ENCODE measurements around the gene SLIT1.

SLIT1 gene

DNA sequence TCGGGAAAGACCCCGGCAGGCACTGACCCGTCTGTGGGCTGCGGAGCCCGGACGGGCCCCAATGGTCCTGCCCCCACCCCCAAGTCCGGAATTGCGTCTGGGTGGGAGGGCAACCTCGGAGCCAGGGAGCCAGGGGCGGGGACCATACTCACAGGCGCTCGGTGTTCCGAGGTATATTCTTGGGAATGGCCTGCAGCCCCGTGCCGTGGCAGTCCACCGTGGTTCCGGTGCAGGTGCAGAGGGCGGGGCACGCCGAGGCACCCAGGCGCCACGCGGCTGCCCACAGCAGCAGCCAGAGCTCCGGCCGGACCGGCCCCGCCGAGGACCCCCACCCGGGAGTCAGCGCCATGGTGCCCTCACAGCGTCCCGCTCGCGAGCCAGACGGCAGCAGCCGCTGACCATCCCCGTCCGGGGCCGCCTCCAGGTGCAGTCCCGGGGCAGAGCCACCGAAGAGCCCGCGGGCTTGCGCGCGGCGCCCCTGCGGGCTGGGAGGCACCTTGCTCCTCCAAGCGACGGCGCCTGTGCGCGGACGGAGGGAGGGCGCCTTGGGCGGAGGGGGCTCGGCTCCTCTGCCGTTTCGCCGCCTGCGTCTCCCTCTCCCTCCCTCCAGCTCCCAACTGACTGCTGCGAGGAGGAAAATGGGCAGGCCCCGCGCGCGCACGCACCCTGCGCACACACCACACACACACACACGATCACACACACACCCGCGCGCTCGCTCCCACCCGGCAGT is at the start of gene SLIT1:
Gene SLIT1 (minus strand): TSS at position 634 of the 733 bp plus-strand sequence. CDS start 285 bp downstream, at position 349.
- DNase-seq: peak; percentile 33

DNA sequence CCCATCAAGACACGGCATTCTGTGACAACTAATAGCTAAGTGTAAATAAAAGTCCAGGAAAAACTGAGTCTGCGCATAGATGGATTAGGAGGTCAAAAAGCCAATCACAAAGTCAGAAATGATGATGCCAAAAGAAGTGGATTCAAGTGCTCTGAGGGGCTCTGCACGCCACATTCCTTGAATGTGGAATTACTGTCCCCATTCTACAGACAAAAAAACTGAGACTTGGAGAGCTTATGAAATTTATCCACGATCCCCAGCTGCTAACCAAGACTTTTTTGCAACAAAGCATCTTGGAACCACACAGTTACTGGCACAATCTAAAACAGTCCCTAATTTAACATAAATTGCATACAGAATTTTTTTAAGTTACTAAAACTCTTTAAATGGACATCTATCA is 49.6 kb upstream of the SLIT1 start:
- no peak for DNase-seq

DNA sequence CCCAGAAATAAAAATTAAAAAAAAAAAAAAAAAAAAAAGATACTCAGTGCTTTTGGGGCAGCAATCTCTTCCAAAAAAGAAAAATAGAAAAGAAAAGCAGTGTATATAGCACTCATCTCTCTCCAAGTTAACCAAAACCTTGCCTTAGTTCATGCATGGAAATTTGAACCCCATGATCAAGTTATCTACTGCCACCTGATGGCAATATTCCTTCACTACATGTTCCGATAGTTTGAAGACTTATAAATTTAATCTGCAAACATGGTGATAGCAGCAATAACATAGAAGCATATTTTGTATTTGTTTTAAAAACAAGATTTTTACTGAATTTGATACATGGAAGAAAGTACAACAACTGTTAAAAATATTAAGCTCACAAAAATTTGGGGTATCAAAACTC is 48.6 kb upstream of the SLIT1 start:
- DNase-seq: no peak

DNA sequence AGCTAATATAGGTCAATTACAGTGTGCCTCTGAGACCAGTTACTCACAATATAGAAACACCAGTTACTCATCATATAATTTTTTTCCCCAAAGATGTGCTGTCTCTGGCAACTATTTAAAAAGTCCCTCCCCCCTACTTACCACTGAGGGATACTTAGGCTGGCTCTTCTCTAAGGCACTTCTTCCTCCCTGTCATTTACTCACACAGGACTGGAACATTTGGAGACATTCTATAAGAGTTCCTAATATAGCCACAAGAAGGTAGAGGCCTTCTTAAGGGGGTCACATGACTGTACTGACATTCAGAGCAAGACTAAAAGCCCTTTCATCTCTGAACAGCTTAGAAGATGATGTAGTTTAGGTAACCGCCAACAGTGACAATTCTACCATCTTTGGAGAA is 44.4 kb upstream of the SLIT1 start:
- DNase-seq: no peak

DNA sequence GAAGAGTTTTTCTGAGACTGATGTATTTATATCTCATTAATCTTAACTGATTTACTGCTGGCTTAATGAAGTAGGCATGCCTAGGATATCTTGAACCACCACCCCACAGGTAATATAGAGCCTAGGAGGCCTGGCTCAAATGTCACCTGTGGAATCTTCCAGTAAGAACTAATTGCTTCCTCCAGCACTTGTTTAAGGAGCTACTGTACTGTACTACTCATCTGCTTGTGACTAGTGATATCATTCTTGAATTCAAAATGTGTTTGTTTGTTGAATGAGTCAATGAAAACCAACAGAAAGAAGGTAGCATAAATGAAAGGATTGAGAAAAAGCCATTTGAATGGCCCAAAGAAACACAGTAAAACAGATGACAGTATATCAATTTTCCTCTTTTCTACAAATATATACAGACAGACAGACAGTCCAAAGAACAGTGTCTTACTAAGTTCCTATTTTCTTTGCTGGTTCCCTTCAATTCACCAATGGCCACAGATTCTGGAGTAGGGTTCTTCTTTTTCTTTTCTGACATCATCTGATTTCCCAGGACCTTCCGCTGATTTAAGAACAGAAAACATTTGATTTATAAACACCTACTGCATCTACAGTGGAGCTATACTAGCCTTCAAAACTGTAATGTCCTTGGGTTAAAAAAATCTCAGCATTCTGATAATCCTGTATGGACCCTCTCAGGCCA is 43.7 kb upstream of the SLIT1 start:
- DNase-seq: no peak

DNA sequence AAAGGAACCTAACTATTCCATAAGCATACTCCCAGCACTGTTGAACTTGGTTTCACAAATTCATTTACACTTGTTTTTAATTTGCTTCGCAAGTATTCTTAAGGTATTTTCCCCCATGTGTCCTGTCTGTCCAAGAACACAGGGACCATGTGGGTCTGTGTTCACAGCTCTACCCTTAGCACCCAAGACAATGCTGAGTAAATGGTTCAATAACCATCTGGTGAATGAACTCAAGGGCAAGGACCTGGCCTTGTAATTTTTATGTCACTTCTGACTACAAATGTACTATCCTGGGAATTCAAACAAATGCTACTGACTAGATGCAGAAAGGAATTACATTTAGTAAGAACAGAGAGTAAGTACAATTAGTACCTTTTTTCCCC is 43.0 kb upstream of the SLIT1 start:
- no peak for DNase-seq

DNA sequence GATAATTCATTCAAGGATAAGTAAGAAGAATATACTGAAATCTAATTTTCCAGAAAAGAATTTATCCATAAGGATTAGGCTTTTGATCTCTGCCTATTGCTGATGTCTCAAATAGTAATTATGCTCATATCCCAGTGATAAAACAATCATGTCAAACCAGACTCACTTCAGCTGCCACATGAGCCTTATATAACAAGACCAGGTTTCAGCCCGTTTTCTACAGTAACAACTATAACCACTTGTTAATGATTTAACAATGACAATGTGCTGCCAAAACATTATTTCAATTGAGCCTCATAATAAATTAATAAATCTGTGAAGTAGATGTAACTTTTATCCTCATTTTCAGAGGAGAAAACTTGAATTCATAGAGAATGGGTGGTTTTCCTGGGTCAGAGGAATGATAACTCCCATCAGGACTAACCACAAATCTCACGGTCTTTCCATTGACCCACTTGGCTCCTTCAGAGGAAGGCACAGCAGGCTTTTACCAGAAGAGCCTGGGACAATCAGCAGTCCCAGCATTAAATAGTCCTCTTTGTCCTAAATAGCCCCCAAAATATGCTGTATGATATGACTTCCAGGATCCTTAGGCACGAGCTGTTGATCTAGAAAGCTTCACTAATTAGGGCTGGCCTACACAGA is 42.5 kb upstream of the SLIT1 start:
- DNase-seq: no peak

DNA sequence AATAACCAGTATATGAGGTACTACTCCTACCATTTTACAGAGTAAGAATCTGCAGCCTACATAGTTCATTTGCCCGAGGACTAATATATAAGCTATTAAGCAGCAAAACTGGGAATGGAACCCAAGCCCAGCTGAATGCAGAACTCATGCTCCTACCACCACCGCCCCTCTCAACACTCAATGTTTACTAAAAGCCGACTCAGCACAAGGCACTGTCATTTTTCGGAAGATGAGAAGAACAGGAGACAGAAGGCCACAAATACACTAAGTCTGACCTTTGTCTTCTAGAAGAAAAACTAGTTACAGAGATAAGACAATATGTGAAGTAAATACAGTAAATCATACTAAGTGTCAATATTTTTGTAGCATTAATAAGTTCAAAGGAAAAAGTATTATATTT is 40.6 kb upstream of the SLIT1 start:
- no peak for DNase-seq

DNA sequence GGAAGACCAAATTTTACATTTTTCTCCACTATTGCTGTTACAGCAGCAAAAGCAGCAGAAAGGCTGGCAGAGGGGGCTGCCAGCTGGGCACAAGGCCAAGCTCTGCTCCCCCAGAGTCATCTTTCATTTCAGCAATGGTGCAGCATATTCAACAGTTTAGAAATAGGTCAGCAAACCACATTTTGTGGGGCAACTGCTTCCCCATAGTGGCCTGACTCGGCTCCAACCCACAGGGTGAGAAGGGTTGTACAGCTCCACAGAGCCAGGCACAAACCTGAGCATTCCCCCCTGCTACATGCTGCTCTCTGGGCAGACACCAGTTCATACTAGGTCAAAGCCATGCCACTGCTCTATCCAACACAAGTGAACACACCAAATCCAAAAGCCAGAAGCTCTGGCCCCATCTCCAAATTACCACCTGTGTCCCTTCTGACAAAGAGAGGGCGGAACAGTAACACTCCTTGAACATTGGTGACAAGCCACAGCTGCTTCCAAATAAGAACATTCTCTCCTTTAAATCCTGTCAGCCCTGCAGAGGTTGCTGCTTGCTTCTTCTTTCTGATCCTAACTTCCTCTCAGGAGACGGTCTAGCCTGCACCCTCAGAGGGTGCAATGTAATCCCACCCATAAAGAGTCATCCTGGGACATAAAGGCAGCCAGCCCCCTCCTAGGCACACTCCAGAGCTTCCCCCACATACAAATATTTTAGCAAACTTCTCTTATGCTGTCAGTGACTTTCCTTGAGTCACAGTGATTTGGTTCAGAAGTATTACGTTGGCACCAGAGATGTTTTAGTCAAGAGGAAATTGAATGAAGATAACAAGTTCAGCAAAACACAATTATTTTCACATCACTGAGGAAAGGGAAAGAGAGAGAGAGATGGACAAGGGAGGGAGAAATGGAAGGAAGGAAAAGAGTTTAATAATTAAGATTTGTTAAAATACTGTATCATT is 39.0 kb upstream of the SLIT1 start:
- DNase-seq: no peak

DNA sequence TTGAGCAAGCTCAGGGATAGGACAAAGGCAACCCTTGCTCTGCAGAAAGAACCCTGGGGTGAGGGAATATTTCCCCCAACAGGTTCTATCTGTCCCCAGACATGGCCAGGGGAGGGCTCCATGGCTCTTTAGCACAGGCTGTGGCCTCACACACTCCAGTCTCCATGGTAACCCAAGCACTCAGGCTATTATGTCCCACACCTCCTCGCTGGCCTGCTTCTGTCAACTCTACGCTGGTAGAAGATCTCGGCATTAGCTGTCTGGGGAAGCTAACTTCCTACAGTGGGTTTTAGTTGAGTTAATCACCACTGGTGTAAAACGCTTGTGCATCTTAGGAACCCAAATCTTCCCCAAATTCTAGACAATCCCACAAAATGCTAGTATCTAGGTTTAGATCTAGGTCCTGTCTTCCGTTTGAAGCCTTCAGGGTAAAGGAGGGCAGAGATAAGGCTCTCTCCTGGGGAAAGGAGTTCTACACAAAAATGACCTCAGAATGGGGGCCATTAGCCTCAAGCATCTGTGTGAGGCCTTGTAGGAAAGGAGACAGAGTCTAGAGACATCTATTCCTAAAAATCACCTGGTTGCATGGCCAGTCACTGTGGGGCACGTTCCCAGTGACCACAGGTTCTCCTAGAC is 36.7 kb upstream of the SLIT1 start:
- no peak for DNase-seq

DNA sequence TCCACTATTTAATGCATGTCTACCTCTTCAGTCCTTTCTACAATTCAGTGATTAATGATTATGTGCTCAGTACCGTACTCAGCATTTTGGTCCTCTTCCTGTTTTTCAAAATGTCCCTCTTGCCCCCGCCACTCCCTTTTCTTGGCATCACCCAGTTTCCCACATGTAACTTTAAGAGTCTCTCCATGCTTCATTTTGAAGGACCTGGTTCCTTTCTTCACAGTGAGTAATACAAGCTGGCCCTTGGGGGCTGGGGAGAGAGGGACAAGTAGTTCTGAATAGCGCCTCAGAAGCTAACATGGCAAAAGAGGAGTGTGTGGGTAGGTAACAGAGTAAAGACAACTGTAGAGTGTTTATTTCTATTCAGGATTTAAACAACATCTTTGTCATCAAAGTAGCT is 34.6 kb upstream of the SLIT1 start:
- no peak for DNase-seq

DNA sequence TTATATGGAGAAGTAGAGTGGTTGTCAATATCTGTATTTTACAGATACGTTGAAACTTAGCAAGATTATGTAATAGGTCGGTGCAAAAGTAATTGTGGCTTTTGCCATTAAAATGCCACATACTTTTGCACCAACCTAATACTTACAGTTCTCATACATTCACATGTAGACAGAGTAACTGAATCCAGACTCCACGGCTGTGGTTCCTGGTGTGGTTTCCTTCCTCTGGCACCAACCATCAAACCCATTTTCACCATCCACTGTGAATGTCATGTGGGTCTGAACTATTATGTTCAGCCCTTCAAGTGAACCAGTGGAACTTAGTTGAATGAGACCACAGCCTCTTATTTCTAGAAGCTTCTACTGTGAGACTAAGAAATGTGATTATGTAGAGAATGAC is 31.5 kb upstream of the SLIT1 start:
- DNase-seq: no peak

DNA sequence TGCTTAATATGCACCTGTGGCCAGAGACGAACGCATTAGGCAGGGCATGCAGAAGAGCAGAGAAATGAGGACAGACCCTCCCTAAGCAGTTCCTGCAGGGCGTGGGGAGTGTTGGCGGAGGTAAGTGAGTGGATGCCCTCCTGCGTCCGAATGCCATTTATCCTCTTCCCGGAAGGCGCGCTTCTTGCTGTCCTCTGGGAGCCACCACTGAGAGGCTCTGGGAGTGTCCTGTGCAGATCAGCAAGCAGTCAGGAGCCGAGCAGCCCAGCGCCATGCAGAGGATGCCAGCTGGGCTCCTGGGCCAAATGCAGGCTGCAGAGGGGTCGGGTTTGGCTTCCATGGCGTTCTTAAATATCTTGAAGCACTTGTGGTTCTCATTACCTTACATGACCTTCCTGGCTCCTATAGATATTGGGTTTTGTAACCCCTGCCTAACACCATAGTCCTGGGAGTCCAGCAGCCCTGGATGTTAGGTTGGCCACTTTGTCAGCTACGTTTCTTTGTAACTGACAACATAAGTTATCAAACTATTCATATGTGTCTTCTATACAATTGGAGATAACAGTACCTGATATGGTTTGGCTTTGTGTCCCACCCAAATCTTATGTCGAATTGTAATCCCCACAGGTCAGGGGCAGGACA is 30.0 kb upstream of the SLIT1 start:
- no peak for DNase-seq

DNA sequence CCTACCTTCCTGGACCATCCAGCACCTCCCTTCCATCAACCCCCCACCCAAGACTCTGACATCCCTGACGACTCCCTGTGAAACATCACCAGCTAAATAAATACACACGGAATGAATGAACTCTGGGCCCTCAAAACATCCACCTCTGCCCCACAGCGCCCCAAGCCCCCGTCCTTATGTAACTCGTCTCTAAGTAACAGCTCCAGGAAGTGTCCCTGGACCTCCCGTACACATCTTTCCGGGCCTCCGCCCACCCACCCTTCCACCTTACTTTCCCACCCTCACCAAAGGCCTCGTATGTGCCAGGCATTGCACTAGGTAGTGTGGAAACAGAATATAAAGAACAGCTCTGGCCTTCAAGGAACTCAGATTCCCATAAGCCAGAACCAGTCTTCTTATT is 27.7 kb upstream of the SLIT1 start:
- DNase-seq: no peak

DNA sequence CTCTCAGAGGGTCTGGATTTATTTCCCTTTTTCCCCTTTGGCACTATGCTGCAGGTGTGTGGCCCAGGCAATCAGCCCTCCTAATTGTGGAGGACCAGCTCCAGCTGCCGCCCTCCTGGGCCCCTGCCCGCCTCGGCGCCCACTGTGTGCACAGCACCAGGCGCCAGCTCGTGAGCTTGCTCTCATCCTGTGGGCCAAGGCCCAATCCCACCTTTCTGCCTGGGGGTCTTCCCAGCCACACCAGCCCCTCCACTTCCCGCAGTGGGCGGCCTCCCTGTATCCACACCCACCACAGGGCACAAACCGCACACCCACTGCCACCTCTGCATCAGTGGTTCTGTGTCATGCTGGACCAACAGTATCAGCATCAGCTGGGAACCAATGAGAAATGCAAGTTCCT is 25.5 kb upstream of the SLIT1 start:
- no peak for DNase-seq

DNA sequence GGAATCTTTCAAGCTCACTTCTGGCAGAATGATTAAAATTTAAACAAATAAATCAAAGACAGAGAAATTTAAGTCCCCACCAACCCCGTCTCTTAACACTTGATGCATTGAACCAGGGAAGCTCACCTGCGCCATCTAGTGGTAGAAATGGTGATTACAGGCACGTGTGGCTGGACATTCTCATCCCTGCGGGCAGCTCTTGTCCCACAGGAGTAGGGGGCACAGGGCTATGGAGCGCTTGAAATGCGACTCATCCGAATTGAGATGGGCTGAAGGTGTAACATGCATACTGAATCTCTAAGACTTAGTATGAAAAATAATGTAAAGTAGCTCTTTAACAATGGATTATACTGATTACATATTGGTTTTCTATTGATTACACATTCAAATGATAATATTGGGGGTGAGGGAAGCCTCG is 24.8 kb upstream of the SLIT1 start:
- DNase-seq: peak; percentile 22

DNA sequence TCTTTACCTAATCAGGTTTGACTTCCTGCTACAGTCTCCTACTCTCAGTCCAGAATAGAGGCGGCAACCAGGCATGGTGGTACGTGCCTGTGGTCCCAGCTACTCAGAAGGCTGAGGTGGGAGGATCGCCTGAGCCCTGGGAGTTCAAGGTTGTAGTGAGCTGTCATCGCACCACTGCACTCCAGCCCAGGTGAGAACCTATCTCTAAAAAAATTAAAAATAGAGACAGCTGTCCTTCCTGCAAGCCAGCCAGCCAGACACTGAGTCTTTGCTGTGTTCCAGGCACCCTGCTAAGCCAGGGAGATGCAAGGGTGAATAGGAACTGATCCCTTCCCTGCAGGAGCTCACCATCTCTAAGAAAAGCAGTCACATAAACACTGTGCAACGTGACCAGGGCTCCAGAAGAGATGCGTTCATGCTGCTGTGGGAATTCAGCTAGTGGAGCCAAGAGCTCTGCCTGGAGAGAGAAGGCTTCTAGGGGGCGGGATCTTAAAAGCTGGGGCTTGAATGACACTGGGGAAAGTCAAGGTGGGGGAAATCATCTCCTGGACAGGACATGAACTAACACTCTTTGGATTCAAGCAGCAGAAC is 22.1 kb upstream of the SLIT1 start:
- DNase-seq: no peak

DNA sequence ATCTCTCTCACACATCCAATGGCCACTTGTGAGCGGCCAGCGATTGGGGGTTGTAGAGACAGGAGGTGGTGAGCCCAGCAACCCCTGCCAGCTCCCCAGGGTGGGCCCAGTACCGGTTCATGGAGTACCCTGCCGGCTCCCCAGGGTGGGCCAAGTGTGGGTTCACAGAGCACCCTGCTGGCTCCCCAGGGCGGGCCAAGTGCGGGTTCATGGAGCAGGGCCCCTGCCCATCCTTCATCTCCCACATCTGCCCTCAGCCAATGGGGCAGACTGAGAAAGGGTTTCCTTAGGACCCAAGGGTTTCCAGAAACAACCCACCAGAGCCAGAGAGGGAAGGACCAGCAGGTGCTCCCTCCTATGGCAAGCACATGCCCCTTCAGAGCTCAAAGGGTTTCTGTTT is 21.4 kb upstream of the SLIT1 start:
- no peak for DNase-seq

DNA sequence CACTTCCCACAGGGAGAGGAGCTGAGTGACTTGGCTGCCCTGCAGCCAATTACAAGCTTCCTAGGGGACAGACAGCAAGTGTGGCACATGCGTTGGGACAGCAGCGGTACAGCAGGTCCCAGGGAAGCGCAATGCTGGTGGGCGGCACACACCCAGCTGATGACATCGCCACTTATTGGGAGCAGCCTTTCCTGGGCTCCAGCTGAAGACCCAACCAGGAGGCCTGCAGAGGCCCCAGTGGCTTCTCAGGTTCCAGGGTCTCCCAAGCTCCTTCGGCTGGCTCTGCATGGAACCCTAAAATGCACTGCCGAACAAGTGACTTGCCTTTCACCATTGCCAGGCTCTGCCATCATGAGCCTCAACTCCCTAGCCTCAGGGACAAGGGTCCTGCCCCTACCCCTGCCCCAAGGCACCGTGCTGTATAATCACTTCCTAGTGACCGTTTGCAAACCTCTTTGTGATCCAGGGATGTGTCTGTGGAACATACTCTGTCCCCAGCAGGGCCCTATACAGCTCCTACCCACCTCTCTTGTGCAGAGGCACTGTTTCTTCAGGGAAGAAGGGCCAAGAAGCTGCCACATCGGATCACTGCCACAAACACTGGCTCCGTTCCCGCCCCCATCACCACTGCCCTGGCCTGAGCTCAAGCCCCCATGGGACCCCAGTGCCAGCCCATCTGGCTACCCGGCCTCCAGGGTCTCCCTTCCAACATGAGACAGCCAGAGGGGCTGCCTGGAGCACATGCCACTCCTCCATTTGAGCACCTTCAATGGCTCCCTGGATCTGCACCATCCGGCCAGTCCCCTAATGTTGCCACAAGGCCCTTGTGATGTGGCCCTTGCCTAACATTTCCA is 19.3 kb upstream of the SLIT1 start:
- DNase-seq: no peak

DNA sequence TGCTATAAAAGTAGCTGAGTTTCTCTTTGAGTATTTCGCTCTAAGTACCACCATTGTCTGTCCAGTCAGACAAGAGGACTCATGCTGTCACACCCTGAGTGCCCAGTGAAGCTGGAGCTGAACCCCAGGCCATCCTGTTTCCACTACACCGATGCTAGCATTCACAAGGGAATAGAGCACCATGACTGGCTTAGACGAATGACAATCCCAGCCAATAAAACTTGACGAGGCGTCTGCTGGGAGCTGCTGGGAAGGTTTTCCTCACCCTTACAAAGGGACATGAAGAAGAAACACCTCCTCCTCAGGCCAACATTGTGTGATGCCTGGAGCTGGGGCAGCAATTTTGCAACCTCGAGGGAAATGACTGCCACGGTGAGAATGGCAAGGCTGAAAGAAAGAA is 17.5 kb upstream of the SLIT1 start:
- no peak for DNase-seq

DNA sequence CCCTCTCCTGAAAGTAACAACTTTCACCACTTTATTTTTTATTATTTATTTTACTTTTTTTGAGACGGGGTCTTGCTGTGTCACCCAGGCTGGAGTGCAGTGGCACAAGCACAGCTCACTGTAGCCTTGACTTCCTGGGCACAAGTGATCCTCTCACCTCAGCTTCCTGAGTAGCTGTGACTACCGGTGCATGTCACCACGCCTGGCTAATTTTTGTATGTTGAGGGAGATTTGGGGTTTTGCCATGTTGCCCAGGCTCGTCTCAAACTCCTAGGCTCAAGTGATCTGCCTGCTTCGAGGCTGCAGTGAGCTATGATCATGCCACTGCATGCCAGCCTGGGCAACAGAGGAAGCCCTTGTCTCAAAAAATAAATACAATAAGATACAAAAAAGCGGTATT is 14.9 kb upstream of the SLIT1 start:
- DNase-seq: no peak
